Activated T-helper 17 cell treated with anti-CD3 and anti-CD28 coated beads, Interleukin-2, amount 50 U/mL, for 72 hours (primary cell): Measurements from ENCODE around the gene ACOT4. TPM values are rescaled to one million over a fixed set of nuclear protein-coding genes. Genes with fewer than 3 reads are reported as not detected.

ENCODE experiments used
- ATAC-seq: fragments of 150-1000 bp; cut with Tn5 transposase; replicated peaks from 2 replicates; pipeline ENCODE4 v1.10.0; 2021; ENCODE audit warnings: mild to moderate bottlenecking, moderate library complexity
- H3K27ac Mint-ChIP-seq: one replicate; pipeline ENCODE4 v1.8.0; 2022; ENCODE audit warnings: mixed read lengths
- H3K27me3 Mint-ChIP-seq: one replicate; pipeline ENCODE4 v1.8.0; 2022; ENCODE audit warnings: mixed read lengths
- H3K36me3 Mint-ChIP-seq: one replicate; pipeline ENCODE4 v1.8.0; 2022; ENCODE audit warnings: low read depth, mild to moderate bottlenecking, mixed read lengths
- H3K4me1 Mint-ChIP-seq: one replicate; pipeline ENCODE4 v1.8.0; 2022; ENCODE audit warnings: mixed read lengths
- H3K4me3 Mint-ChIP-seq: one replicate; pipeline ENCODE4 v1.8.0; 2022; ENCODE audit warnings: mild to moderate bottlenecking, mixed read lengths
- H3K9me3 Mint-ChIP-seq: one replicate; pipeline ENCODE4 v1.8.0; 2022; ENCODE audit warnings: mixed read lengths
- total RNA-seq, 2 donors: library from RNA; stranded (reverse); gene quantifications; one replicate each; pipeline ENCODE4 v1.2.3, GENCODE V29; 2022

The ACOT4 gene
- total RNA-seq, 2 donors from 2014 or later = 1.4 to 1.8 TPM

DNA sequence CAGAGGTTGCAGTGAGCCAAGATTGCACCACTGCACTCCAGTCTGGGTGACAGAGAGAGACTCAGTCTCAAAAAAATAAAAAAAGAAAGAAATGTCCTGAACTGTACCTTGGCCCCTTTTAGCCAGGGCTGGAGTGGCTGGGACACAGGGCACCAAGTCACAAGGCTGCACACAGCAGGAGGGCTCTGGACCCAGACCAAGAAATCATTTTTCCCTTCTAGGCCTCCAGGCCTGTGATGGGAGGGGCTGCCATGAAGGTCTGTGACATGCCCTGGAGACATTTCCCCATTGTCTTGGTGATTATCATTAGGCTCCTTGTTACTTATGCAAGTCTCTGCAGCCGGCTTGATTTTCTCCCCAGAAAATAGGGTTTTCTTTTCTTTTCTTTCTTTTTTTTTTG lies 15.6 kb downstream of the ACOT4 start:
- Mint-ChIP-seq H3K27me3 (no peaks in the 10 kb centered on the region), H3K36me3 (no peaks in the 10 kb centered on the region), H3K4me1 (no peaks in the 10 kb centered on the region), H3K9me3 (no peaks in the 10 kb centered on the region), H3K4me3 (no peak overlapping the region), H3K27ac (no peak overlapping the region)
- ATAC-seq = no peak

DNA sequence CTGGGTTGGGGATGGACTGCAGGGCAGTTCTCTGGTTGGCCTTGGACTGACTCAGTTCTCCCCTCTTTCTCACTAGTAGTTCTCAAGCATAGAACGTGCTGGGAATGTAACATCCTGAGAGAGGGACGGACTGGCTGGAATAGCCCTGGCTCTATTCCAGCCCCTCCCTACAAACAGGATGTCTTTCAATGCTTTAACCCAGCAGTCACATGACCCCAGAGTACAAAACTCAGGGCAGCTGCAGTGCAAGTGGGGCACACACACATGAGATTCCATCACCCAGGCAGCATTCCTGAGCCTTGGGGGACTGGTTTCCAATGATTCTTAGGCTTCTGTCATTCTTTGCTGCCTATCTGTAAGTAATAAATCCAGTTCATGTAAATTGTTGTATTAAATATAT lies 19.0 kb downstream of the ACOT4 start:
- H3K36me3 Mint-ChIP-seq = no peaks in the 10 kb centered on the region
- H3K27me3 Mint-ChIP-seq = no peaks in the 10 kb centered on the region
- H3K9me3 Mint-ChIP-seq = no peaks in the 10 kb centered on the region
- H3K4me3 Mint-ChIP-seq = no peak overlapping the region
- H3K27ac Mint-ChIP-seq = no peak overlapping the region
- no peaks in the 10 kb centered on the region for H3K4me1 Mint-ChIP-seq
- ATAC-seq = no peak

DNA sequence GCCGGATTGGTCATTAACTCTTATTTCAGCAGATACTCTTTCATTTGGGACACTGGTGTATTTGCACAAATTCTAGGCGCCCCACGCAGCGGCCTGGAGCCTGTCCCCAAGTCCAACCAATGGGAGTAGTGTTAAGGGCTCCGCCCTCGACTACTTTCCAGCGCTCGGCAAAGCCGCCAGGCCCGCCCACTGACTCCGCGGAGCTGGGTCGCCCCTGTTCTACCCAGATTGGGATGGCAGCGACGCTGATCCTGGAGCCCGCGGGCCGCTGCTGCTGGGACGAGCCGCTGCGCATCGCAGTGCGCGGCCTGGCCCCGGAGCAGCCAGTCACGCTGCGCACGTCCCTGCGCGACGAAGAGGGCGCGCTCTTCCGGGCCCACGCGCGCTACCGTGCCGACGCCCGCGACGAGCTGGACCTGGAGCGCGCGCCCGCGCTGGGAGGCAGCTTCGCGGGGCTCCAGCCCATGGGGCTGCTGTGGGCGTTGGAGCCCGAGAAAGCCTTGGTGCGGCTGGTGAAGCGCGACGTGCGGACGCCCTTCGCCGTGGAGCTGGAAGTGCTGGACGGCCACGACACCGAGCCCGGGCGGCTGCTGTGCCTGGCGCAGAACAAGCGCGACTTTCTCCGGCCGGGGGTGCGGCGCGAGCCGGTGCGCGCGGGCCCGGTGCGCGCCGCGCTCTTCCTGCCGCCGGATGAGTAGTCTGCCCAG lies 20.8 kb downstream of the ACOT4 start, which contains the start of gene ACOT6:
Gene ACOT6, plus strand, starts transcription at position 179 of the 707 bp plus-strand sequence. Its CDS starts 55 bp downstream, at position 234.
- H3K9me3 Mint-ChIP-seq = no peaks in the 10 kb centered on the region
- H3K27ac Mint-ChIP-seq = peak within 1 kb of the TSS; percentile 63
- ATAC-seq = peak; percentile 96
- no peaks in the 10 kb centered on the region for H3K27me3 Mint-ChIP-seq
- H3K4me1 Mint-ChIP-seq = no peaks in the 10 kb centered on the region
- H3K36me3 Mint-ChIP-seq = no peaks in the 10 kb centered on the region
- H3K4me3 Mint-ChIP-seq = peak within 1 kb of the TSS; percentile 83

DNA sequence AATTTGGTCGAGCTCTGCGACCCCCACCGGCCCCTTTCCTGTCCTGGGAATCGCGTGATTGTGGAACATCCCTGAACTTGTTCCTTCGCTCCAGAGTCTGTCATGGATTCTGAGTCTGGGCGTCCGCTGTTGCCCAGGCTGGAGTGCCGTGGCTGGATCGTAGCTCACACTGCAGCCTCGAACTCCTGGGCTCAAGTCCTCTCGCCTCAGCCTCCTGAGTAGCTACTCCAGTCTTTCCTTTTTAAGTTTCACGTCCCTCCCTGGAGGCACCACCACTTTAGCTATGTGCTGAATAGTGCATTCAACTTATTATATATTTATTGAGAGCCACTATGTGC lies 21.3 kb downstream of the ACOT4 start:
- Mint-ChIP-seq H3K36me3 (no peaks in the 10 kb centered on the region), H3K4me1 (no peaks in the 10 kb centered on the region), H3K4me3 (peak overlapping the region; percentile 83), H3K27me3 (no peaks in the 10 kb centered on the region), H3K9me3 (no peaks in the 10 kb centered on the region), H3K27ac (no peak overlapping the region)
- peak; percentile 5 for ATAC-seq

DNA sequence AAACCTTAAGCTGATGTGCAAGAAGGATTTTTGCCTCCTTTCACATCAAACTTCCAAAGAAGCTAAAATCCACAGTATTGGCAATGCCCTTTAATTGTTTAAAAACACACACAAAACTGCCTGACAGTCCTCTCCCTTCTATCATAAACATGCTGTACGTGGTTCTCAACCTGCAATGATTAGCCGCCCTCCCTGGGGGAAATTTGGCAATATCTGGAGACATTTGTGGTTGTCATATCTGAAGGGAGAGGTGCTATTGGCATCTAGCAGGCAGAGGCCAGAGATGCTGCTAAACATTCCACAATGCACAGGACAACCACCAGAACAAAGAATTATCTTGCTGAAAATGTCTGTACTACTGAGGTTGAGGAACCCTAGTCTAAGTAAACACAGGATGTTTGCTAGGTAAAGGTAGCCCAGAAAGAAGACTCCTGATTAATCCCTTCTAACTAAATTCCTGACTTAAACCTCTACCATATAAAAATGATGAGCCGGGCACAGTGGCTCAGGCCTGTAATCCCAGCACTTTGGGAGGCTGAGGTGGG lies 21.8 kb downstream of the ACOT4 start:
- Mint-ChIP-seq H3K9me3 (no peaks in the 10 kb centered on the region), H3K4me3 (peak overlapping the region; percentile 83), H3K27me3 (no peaks in the 10 kb centered on the region), H3K36me3 (no peaks in the 10 kb centered on the region), H3K27ac (no peak overlapping the region), H3K4me1 (no peaks in the 10 kb centered on the region)
- ATAC-seq = no peak

DNA sequence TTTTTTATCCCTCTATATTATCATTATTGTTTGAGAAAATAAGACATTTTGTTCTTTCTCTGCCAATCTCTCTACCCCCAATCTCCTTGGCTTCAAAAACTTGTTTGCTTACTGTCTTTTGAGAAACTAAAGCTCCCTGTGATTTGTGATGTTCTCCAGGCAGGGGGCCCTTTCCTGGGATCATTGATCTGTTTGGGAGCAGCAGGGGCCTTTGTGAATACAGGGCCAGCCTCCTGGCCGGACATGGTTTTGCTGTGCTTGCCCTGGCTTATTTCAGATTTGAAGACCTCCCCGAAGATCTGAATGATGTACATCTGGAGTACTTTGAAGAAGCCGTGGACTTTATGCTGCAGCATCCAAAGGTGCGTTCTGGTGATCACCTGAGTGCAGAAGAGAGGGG lies 25.2 kb downstream of the ACOT4 start:
- H3K27me3 Mint-ChIP-seq = no peaks in the 10 kb centered on the region
- ATAC-seq = no peak
- no peak overlapping the region for H3K4me3 Mint-ChIP-seq
- no peaks in the 10 kb centered on the region for H3K4me1 Mint-ChIP-seq
- no peak overlapping the region for H3K27ac Mint-ChIP-seq
- no peaks in the 10 kb centered on the region for H3K9me3 Mint-ChIP-seq
- no peaks in the 10 kb centered on the region for H3K36me3 Mint-ChIP-seq

DNA sequence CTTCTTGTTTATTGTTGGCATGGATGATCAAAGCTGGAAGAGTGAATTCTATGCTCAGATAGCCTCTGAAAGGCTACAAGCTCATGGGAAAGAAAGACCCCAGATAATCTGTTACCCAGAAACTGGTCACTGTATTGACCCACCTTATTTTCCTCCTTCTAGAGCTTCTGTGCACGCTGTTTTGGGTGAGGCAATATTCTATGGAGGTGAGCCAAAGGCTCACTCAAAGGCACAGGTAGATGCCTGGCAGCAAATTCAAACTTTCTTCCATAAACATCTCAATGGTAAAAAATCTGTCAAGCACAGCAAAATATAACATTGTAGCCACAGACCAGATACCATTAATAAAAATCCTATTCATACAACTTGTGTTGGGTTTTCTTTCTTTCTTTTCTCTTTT lies 27.9 kb downstream of the ACOT4 start:
- H3K27me3 Mint-ChIP-seq = no peaks in the 10 kb centered on the region
- no peak overlapping the region for H3K4me3 Mint-ChIP-seq
- H3K36me3 Mint-ChIP-seq = no peaks in the 10 kb centered on the region
- no peak for ATAC-seq
- H3K27ac Mint-ChIP-seq = no peak overlapping the region
- H3K9me3 Mint-ChIP-seq = no peaks in the 10 kb centered on the region
- no peaks in the 10 kb centered on the region for H3K4me1 Mint-ChIP-seq

DNA sequence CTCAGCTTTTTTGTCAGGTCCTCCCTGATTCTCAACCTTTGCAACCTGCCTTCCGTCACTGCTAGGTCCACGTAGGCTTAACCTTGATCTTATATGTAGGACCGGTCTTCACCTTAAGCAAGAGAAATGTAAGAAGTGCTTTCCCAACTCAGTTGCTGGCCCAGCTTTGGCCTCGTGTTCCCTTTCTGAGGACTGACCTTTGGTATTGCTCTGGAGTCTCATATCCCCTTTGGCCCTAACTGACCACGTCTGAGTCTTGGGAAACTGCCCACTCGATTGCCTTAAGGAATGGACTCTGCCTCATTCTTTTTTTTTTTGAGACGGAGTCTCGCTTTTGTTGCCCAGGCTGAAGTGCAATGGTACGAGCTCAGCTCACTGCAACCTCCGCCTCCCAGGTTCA lies 28.6 kb downstream of the ACOT4 start:
- Mint-ChIP-seq H3K4me3 (no peak overlapping the region), H3K27me3 (no peaks in the 10 kb centered on the region), H3K9me3 (no peaks in the 10 kb centered on the region), H3K36me3 (no peaks in the 10 kb centered on the region), H3K4me1 (no peaks in the 10 kb centered on the region), H3K27ac (no peak overlapping the region)
- no peak for ATAC-seq

DNA sequence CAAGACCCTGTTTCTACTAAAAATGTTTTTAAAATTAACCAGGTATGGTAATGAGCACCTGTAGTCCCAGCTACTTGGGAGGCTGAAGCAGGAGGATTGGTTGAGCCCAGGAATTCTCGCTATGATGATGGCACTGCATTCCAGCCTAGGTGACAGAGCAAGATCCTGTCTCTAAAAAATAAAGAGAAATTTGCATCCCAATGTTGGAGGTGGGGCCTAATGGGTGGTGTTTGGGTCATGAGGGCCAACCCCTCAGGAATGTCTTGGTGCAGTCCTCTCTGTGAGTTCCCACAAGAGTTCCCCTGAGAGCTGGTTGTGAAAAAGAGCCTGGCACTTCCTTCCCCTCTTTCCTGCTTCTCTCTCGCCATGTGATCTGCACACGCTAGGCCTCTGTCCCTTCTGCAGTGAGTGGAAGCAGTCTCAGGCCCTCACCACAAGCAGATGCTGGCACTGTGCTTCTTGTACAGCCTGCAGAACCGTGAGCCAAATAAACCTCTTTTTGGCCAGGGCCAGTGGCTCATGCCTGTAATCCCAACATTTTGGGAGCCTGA lies 31.9 kb downstream of the ACOT4 start:
- H3K27me3 Mint-ChIP-seq = no peaks in the 10 kb centered on the region
- no peak overlapping the region for H3K27ac Mint-ChIP-seq
- no peak overlapping the region for H3K4me3 Mint-ChIP-seq
- H3K9me3 Mint-ChIP-seq = no peaks in the 10 kb centered on the region
- H3K36me3 Mint-ChIP-seq = no peaks in the 10 kb centered on the region
- no peaks in the 10 kb centered on the region for H3K4me1 Mint-ChIP-seq
- ATAC-seq = no peak

DNA sequence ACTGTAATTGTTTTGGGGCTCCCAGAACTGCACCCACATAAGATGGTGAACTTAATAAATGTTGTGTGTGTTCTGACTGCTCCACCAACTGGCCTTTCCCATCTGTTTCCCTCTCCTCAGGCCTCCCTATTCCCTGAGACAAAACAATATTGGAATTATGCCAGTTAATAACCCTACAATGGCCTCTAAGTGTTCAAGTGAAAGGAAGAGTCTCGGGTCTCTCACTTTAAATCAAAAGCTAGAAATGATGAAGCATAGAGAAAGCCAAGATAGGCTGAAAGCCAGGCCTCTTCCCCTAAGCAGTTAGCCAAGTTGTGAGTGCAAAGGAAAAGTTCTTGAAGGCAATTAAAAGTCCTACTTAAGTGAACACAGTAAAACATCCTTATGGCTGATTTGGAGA lies 34.0 kb downstream of the ACOT4 start:
- H3K9me3 Mint-ChIP-seq = no peaks in the 10 kb centered on the region

DNA sequence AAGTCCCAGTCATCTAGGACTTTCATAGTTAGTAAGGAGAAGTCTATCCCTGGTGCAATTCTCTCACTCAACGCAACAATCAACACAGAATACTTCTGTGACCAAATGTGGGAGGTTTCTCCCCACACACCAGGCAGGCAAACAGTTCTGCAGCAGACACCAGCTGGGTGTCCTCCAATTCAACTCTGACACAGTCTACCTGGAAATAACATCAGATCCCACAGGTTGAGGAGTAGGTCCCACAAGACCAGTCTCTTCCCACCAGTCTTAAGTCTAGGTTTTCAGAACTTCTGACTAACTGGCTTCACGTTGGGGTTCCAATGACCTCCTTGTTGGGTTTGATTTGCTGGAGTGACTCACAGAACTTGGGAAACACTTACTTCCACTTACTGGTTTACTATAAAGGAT lies 35.5 kb downstream of the ACOT4 start:
- H3K9me3 Mint-ChIP-seq = no peaks in the 10 kb centered on the region
- H3K27ac Mint-ChIP-seq = no peak overlapping the region
- H3K27me3 Mint-ChIP-seq = no peaks in the 10 kb centered on the region
- no peaks in the 10 kb centered on the region for H3K36me3 Mint-ChIP-seq
- peak; percentile 92 for ATAC-seq
- H3K4me3 Mint-ChIP-seq = no peak overlapping the region
- no peaks in the 10 kb centered on the region for H3K4me1 Mint-ChIP-seq

More for the DNA sequence above, 34.0 kb downstream of the ACOT4 start:
- H3K27me3 Mint-ChIP-seq = no peaks in the 10 kb centered on the region
- H3K4me1 Mint-ChIP-seq = no peaks in the 10 kb centered on the region
- no peak for ATAC-seq
- H3K4me3 Mint-ChIP-seq = no peak overlapping the region
- no peak overlapping the region for H3K27ac Mint-ChIP-seq
- no peaks in the 10 kb centered on the region for H3K36me3 Mint-ChIP-seq

DNA sequence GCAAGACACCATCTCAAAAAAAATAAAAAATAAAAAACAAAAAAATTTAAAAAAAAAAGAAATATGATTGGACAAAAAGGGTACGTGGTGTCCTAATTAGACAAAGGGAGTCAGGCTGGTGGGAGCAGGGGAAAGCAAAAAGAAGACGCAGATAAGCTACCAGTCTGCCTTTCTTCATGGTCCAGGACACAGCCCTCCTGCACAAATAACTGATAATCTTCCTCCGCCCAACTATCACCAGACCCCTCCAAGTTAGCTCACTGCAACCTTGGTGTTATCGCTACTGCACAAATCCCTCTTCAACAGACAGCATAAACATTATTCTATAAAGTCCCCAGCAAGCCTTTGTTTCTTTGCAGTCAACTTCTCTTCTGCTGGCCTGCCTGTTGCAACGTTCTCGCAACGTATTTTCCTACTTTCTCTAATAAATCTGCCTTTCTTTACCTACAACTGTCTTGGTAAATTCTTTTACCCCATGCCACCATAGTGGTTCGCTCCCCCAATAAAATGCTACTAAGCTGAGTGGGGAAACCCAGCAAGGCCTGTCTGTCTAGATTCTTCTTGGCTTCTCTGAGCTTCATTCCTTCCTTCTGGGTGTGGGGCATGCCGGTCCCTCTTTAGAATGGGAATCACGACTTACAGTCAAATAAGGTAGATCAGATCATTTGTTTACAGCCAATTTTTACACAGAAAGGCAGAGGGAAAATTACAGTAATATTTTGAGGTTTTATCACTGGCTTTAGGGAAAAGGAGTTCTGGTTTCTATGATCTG lies 38.5 kb downstream of the ACOT4 start:
- Mint-ChIP-seq H3K9me3 (no peaks in the 10 kb centered on the region), H3K27me3 (no peaks in the 10 kb centered on the region), H3K36me3 (no peaks in the 10 kb centered on the region), H3K4me3 (no peak overlapping the region), H3K4me1 (peaks cover 4% of the 10 kb centered on the region), H3K27ac (no peak overlapping the region)
- no peak for ATAC-seq

DNA sequence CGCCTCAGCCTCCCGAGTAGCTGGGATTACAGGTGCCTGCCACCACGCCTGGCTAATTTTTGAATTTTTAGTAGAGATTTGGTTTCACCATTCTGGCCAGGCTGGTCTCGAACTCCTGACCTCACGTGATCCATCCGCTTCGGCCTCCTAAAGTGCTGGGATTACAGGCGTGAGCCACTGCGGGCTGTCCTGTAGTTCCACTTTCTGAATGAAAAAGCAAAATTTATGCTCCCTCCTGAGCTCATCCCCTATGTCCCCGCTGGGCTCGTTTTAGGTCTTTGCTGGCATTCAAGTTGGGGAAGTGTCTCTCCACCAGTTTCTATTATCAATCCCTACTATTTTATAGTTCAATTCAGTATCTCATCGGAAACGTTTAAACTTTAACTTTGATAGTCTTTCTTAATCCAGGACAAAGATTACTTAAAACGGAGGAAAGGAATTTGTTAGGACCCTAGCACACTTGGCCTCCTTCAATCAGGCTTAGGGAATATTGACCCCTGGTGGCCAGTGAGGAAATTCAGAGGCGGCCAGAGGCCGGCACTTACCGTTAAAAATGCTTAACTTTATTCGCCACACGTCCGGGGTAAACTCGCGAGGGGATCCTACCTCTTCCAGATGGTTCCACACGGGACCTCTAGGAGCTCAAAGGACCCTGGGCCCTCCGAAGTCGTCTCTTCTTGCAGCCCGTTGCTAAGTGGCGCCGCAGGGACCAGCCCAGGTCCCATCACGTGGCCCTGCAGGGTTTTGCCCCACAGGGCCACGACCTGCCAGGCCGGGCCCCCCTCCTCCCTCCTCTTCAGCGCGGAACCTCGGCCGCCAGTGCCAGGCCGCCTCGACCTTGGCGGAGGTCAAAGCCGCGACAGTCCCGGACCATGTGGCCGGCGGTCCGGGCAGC lies 41.7 kb downstream of the ACOT4 start:
- peak overlapping the region; percentile 61 for H3K4me3 Mint-ChIP-seq
- no peaks in the 10 kb centered on the region for H3K36me3 Mint-ChIP-seq
- H3K27me3 Mint-ChIP-seq = no peaks in the 10 kb centered on the region
- ATAC-seq = peak; percentile 91
- H3K9me3 Mint-ChIP-seq = no peaks in the 10 kb centered on the region
- peak overlapping the region; percentile 68 for H3K27ac Mint-ChIP-seq
- peaks cover 4% of the 10 kb centered on the region for H3K4me1 Mint-ChIP-seq
